ENCODE data around the gene RNF213. TPM values are rescaled to one million over a fixed set of nuclear protein-coding genes. Genes with fewer than 3 reads are reported as not detected.

RNF213 gene
- total RNA-seq, 1 experiment from 2014 or later, result 44.5 TPM

GRCh38 chr17:80409626-80410025 is 149.0 kb downstream of the RNF213 start:
- ChIA-PET POLR2A (no interaction called here), CTCF (no interaction called here), RAD21 (ENCODE audit: low non-redundant PET in 1 of 2, low total read pairs in 2 of 2, uncharacterized antibody in 2 of 2, unreplicated experiment in 2 of 2) (no interaction called here)
- Histone ChIP-seq H3K36me3 (ENCODE audit: control insufficient read depth in 1 of 2, insufficient read depth in 2 of 2, low read length in 2 of 2) (no peaks in the 10 kb centered on the region), H3K9ac (ENCODE audit: low read length) (no peak overlapping the region), H3K79me2 (ENCODE audit: insufficient read depth, low read length) (0 out of 2 replicates have a peak, but pooled peaks cover 4% of the 10 kb centered on the region), H3K4me3 (replicated peaks in 1 of 2; ENCODE audit: low read depth in 1 of 2, low read length in 2 of 2) (no peak overlapping the region), H3K27ac (ENCODE audit: low read depth, low read length) (no peak overlapping the region), H3K4me1 (ENCODE audit: control insufficient read depth in 1 of 2, insufficient read depth in 2 of 2, low read length in 2 of 2) (peaks cover 7 to 9% of the 10 kb centered on the region in 2 experiments; a peak in 3 of 4 replicates), H3K9me3 (ENCODE audit: control insufficient read depth in 1 of 2, insufficient read depth in 1 of 2, low read depth in 1 of 2, low read length in 2 of 2) (no peaks in the 10 kb centered on the region), H3K9me2 (ENCODE audit: insufficient read depth) (no peaks in the 10 kb centered on the region), H3K27me3 (ENCODE audit: insufficient read depth, low read length) (no peaks in the 10 kb centered on the region), H3K4me2 (ENCODE audit: low read length) (no peak overlapping the region), H4K20me1 (ENCODE audit: insufficient read depth) (no peaks in the 10 kb centered on the region), H2AFZ (ENCODE audit: low read depth, low read length, poor library complexity, severe bottlenecking) (no peak overlapping the region)
- no TSS peak for BruUV-seq (replicated peaks)
- TF ChIP-seq ZFX (IDR thresholded peaks at IDR 0.05) (no peak), SP1 (IDR thresholded peaks at IDR 0.05; ENCODE audit: low read depth) (no peak), SRF (IDR thresholded peaks at IDR 0.05; ENCODE audit: low read depth) (no peak), ZNF274 (IDR thresholded peaks at IDR 0.05; ENCODE audit: low read depth, low read length) (no peak), CTCF (IDR thresholded peaks at IDR 0.05 in 2 of 3, conservative IDR thresholded peaks at IDR 0.05 in 1 of 3; ENCODE audit: borderline replicate concordance in 1 of 3, insufficient read depth in 1 of 3, low read depth in 2 of 3, low read length in 2 of 3) (no peak), RAD21 (IDR thresholded peaks at IDR 0.05; ENCODE audit: low read depth) (no peak), CEBPB (IDR thresholded peaks at IDR 0.05; ENCODE audit: low read depth) (no peak), YY1 (IDR thresholded peaks at IDR 0.05; ENCODE audit: extremely low read depth, insufficient replicate concordance, low read depth, low read length) (no peak), POLR2AphosphoS5 (IDR thresholded peaks at IDR 0.05; ENCODE audit: low read depth, low read length) (no peak), EGR1 (IDR thresholded peaks at IDR 0.05; ENCODE audit: low read depth) (no peak), EZH2 (IDR thresholded peaks at IDR 0.05) (no peak), REST (IDR thresholded peaks at IDR 0.05; ENCODE audit: low read depth) (no peak), ZBTB33 (IDR thresholded peaks at IDR 0.05; ENCODE audit: extremely low read depth, insufficient replicate concordance, low read length) (no peak), ATF3 (IDR thresholded peaks at IDR 0.05) (no peak), FOSL1 (IDR thresholded peaks at IDR 0.05; ENCODE audit: low read depth) (no peak), EZH2phosphoT487 (IDR thresholded peaks at IDR 0.05; ENCODE audit: borderline replicate concordance) (no peak), SIN3A (IDR thresholded peaks at IDR 0.05; ENCODE audit: low read depth) (no peak), CBX3 (IDR thresholded peaks at IDR 0.05; ENCODE audit: low read depth) (no peak)
- intact Hi-C loops (cut with micrococcal nuclease), result no loop called here
- ATAC-seq, result no peak
- DNase-seq (ENCODE audit: low read depth, low spot score), result no peak
